Ascending aorta (tissue), 2 donors: ENCODE measurements around the gene AMH. TPM values are rescaled to one million over a fixed set of nuclear protein-coding genes. Genes with fewer than 3 reads are reported as not detected.

ENCODE experiments used
- DNase-seq, 2 donors: peaks; one replicate each; pipeline ENCODE4 v3.0.0-alpha.2; 2019; ENCODE audit warnings: low spot score in 2 of 2
- H3K27ac ChIP-seq, 2 donors: fragments of 200-600 bp; sonication (generic); one replicate each; pipeline ENCODE4 v1.5.1; 2016 to 2017; ENCODE audit warnings: mild to moderate bottlenecking in 1 of 2
- H3K27me3 ChIP-seq: fragments of 200-600 bp; sonication (generic); one replicate; pipeline ENCODE4 v1.5.1; 2017
- H3K36me3 ChIP-seq, 2 donors: fragments of 200-600 bp; sonication (generic); one replicate each; pipeline ENCODE4 v1.5.1; 2016
- H3K4me1 ChIP-seq, 2 donors: fragments of 200-600 bp; sonication (generic); one replicate each; pipeline ENCODE4 v1.5.1; 2016 to 2017; ENCODE audit warnings: mild to moderate bottlenecking in 1 of 2
- H3K4me3 ChIP-seq, 2 donors: fragments of 200-600 bp; sonication (generic); one replicate each; pipeline ENCODE4 v1.5.1; 2016 to 2017; ENCODE audit warnings: mild to moderate bottlenecking in 1 of 2
- H3K9me3 ChIP-seq, 2 donors: fragments of 200-600 bp; sonication (generic); one replicate each; pipeline ENCODE4 v1.5.1; 2016
- intact Hi-C: fragments of 100-400 bp; cut with DNase I; formaldehyde crosslinking; loops from one replicate; pipeline ENCODE4 v1.15.1; 2023
- total RNA-seq: library from RNA; depleted of rRNA; stranded (reverse); fragments of >200 nt; gene quantifications from one replicate; pipeline ENCODE4 v1.1.0, GENCODE V29; 2016
- TF ChIP-seq, protein P1 (sequence below), 3 experiments: fragments of 200-600 bp in 2 of 3; fragments of 450-650 bp in 1 of 3; sonication (generic) in 2 of 3; IDR thresholded peaks; one replicate each; pipeline ENCODE4 v1.5.1; 2016 to 2019; ENCODE audit warnings: antibody characterized with exemption in 3 of 3, mild to moderate bottlenecking in 1 of 3, moderate library complexity in 1 of 3

Gene AMH
- total RNA-seq, 1 donor from 2014 or later: not detected

DNA sequence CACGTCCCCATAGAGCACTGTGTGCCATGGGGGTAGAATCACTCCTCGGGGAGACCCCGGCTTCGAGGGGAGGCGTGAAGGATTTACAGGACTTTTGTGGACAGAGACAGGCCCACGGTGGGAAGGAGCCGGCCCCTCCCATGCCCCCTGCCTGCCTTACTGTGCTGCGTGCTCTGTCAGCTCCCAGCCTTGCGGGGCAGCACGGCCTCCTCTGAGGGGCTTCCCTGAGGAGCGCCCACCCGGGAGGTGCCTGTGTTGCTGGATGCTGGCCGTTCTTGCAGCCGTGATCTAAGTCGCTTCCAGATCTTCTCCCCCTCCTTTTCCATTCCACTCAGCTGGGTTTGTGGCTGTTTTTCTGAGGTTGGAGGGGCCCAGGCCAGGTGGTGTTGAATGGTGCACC lies 42.1 kb upstream of the AMH start:
- no peak overlapping the region for H3K27ac ChIP-seq
- intact Hi-C loops: no loop called here
- H3K4me3 ChIP-seq: no peak overlapping the region
- no peaks in the 10 kb centered on the region for H3K4me1 ChIP-seq
- no peaks in the 10 kb centered on the region for H3K27me3 ChIP-seq
- TF ChIP-seq, protein P1, sequence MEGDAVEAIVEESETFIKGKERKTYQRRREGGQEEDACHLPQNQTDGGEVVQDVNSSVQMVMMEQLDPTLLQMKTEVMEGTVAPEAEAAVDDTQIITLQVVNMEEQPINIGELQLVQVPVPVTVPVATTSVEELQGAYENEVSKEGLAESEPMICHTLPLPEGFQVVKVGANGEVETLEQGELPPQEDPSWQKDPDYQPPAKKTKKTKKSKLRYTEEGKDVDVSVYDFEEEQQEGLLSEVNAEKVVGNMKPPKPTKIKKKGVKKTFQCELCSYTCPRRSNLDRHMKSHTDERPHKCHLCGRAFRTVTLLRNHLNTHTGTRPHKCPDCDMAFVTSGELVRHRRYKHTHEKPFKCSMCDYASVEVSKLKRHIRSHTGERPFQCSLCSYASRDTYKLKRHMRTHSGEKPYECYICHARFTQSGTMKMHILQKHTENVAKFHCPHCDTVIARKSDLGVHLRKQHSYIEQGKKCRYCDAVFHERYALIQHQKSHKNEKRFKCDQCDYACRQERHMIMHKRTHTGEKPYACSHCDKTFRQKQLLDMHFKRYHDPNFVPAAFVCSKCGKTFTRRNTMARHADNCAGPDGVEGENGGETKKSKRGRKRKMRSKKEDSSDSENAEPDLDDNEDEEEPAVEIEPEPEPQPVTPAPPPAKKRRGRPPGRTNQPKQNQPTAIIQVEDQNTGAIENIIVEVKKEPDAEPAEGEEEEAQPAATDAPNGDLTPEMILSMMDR (IDR thresholded peaks at IDR 0.05): no peak
- peaks cover 43 to 69% of the 10 kb centered on the region in 2 donors for H3K36me3 ChIP-seq
- H3K9me3 ChIP-seq: no peaks in the 10 kb centered on the region
- DNase-seq: no peak

DNA sequence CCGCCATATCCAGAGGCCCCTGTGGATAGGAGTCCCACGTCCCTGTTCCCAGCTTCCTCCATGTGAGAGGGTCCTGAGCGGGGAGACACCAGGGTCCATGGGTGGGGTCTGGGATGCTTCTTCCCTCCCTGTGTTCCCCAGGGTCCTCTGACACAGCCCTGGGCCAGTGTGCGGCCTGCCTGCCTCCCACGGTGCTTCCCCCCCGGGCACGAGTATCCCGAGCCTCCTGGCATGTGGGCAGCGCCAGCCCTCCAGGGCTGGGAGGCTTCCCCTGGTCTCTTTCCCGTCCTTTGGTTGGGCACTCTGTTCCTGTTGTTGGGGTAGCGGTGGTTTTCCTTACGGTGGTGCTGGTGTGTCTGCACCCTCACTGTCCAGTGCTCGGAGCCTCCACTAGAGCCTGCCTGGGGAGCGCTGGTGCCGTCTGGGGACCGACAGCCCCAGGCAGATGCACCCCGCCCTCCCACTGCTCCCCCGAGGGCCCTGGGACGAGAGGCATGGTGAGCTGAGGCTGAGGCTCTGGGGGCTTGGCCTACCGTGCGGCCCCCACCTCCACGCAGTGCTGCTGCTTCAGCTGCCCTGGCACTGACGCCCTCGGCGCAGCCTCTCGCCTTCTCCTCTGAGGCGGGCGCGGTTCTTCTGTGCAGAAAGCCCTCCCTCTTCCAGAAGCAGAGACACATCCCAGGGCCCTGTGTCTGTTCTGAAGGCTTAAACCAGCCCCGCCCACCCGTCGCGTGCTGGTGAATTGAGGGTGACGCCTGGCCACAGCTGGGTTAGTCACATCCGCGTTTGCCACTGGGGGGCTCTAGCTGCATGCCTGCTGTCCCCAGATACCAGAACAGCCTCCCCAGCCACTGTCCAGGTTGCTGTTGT lies 40.9 kb upstream of the AMH start:
- intact Hi-C loops: no loop called here
- H3K9me3 ChIP-seq: no peaks in the 10 kb centered on the region
- DNase-seq: no peak
- TF ChIP-seq, protein P1 (IDR thresholded peaks at IDR 0.05): no peak
- H3K27me3 ChIP-seq: no peaks in the 10 kb centered on the region
- no peak overlapping the region for H3K27ac ChIP-seq
- no peaks in the 10 kb centered on the region for H3K4me1 ChIP-seq
- H3K36me3 ChIP-seq: peaks cover 46 to 69% of the 10 kb centered on the region in 2 donors
- no peak overlapping the region for H3K4me3 ChIP-seq

DNA sequence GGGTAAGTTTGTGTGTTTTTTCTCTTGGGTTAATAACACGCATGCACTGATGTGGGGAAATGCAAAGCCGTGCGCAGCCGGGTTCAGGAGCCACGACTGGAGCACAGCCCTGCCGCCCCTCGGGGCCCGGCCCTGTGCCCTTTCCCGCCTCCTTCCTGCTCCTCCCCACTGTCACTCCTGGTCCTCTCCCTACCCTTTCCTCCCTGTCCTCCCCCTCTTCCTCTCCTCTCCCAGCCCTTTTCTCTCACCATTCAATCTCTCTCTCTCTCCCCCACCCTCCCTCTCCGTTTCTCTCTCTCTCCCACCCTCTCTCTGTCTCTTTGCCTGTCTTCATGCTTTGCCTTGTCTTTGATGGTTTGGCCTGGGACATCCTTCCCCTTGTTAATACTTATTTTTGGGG lies 40.1 kb upstream of the AMH start:
- TF ChIP-seq, protein P1 (IDR thresholded peaks at IDR 0.05): no peak
- intact Hi-C loops: no loop called here
- Histone ChIP-seq H3K27ac (no peak overlapping the region), H3K4me3 (no peak overlapping the region), H3K9me3 (no peaks in the 10 kb centered on the region), H3K27me3 (no peaks in the 10 kb centered on the region), H3K36me3 (peaks cover 52 to 69% of the 10 kb centered on the region in 2 donors), H3K4me1 (no peaks in the 10 kb centered on the region)
- DNase-seq: no peak

DNA sequence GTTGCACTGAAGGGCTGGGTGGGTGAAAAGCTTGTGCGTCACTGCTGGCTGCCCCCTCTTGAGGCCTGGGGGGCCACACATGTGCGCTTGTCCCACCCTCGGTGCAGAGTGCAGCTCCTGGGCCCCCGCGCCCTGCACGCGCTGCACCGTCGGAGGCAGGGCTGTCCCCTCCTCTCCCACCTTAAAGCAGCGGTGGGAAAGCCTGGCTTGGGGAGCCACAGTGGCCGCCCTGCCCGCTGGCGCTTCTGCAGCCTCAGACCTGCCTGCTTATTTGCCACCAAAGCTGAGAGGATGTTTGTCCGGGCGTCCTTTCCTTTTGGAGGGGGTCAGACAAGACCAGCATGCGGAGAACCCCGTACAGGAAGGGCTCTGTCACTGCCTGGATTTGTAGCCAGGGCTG lies 39.7 kb upstream of the AMH start:
- peaks cover 57 to 71% of the 10 kb centered on the region in 2 donors for H3K36me3 ChIP-seq
- no peaks in the 10 kb centered on the region for H3K27me3 ChIP-seq
- no peak overlapping the region for H3K4me3 ChIP-seq
- no peak overlapping the region for H3K27ac ChIP-seq
- intact Hi-C loops: no loop called here
- DNase-seq: no peak
- no peaks in the 10 kb centered on the region for H3K9me3 ChIP-seq
- H3K4me1 ChIP-seq: no peaks in the 10 kb centered on the region
- TF ChIP-seq, protein P1 (IDR thresholded peaks at IDR 0.05): no peak

DNA sequence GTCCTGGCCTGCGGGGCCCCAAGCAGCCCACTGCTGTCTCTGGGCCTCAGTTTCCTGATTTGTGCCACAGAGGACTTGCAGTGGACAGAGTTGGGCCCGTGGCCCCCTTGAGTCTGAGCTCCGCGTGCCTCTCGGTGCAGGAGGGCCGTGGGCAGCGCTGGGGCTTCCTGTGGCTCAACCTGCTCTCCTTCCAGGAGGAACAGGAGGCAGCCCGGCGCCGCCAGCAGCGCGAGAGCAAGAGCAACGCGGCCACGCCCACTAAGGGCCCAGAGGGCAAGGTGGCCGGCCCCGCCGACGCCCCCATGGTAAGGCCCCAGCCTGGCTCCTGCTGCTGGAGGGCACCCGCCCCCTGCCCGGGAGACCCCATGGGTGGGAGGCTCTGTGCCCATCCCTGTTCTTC lies 38.9 kb upstream of the AMH start:
- intact Hi-C loops: no loop called here
- no peak overlapping the region for H3K27ac ChIP-seq
- no peak for DNase-seq
- H3K36me3 ChIP-seq: peaks cover 65 to 79% of the 10 kb centered on the region in 2 donors
- H3K27me3 ChIP-seq: no peaks in the 10 kb centered on the region
- no peaks in the 10 kb centered on the region for H3K9me3 ChIP-seq
- H3K4me3 ChIP-seq: no peak overlapping the region
- H3K4me1 ChIP-seq: no peaks in the 10 kb centered on the region
- TF ChIP-seq, protein P1 (IDR thresholded peaks at IDR 0.05): no peak
